ENCODE measurements around the gene RGS6.

The RGS6 gene

DNA sequence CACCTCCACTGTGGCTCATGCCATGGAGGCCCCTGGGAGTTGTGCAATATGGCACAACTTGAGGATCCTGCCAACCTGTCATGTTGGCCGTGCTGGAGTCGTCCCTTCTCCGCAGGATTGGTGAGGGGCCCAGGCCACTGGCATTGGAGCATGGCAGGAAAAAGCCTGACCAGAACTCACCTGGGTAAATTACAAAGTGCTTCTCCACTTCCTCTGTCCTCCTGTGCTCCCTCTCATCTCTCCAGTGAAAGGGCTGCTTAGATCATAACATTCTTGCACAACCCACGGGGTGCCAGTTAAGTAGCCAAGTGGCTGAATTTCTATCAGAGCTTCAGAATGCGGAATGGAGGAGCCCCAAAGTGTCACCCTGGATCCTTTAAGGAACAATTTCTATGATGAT, 580.7 kb downstream of the RGS6 start:
- no peak for DNase-seq

- no peak for DNase-seq
Observed at GRCh38 chr14:72513346-72513745, 581.1 kb downstream of the RGS6 start.

DNA sequence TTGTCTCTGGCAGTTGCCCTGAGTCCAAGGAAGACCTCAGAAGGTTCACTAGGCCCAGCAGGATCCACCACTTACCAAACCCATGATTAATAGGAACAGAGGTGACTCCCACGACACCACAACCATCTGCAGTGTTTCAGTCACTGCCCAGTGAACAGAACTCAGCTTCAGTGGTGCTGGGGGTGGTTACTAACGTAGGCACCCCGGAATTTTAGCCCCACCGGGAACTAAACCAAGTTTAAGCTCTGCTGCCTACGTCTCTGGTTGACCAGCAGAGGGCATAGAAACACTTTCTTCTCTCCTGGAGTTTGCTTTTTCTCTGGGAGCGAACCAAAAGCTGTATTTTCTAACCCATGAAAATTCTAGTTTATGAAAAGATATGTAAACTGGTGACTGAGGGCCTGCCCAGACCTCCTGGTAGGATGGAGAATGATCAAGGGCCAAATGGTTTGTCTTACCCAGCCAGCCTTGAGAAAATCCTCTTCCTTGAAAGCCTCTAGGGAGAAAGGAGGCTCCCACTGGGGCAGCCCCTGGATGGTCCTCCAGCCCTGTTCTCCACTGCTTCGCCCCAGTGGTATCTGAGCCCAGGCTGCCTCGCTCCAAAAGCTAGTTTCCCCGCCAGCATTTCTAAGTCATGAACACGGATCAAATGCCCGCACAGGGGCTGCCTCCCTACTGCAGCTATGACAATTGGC, 581.9 kb downstream of the RGS6 start:
- DNase-seq, result no peak

GRCh38 chr14:72514660-72515025, 582.4 kb downstream of the RGS6 start:
- DNase-seq, result no peak

DNA sequence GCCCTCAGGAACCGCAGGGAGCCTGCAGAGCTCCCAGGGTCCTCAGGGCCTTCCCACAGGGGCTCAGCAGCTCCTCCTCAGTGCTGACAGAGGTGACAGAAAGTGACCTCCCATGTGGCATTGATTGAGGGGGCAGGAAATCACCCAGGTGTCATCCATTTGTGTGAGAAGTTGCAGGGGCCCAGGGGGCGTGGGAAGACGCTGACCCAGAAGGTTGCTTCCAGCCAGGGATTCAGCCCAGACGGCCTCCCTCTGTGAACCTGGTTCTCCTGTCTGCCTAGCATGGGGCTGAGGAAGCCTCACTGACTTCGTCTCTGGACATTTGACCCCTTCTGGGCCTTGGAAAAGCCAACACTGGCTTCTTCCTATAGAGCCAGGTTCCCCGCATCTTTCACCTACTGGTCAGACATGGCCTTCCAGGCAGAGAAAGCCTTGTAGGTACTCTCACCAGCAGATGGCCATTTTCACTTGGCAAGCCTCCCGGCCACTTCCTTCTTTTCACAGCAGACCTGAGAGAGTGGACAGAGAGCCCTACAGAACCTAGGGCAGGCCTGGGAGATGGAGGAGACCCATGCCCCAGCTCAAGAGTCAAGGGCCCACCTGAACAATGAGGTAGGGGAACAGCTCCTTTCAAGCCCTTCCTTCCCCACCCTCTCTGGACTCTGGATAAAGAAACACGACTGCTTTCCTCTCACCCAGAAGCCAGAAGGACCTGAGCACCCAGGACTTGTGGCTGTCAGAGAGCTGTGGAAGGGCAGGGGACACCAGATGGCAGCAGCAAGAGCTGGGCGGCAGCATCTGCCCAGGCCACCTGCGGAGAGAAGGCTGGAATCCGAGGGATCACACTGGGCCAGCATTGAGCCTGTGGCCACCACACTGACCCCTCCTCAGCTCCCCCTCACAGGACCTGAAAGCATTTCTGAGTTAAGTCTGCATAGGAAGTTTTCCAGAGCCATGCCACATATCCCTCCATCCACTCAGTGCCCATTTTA, 583.8 kb downstream of the RGS6 start:
- DNase-seq, result no peak

DNA sequence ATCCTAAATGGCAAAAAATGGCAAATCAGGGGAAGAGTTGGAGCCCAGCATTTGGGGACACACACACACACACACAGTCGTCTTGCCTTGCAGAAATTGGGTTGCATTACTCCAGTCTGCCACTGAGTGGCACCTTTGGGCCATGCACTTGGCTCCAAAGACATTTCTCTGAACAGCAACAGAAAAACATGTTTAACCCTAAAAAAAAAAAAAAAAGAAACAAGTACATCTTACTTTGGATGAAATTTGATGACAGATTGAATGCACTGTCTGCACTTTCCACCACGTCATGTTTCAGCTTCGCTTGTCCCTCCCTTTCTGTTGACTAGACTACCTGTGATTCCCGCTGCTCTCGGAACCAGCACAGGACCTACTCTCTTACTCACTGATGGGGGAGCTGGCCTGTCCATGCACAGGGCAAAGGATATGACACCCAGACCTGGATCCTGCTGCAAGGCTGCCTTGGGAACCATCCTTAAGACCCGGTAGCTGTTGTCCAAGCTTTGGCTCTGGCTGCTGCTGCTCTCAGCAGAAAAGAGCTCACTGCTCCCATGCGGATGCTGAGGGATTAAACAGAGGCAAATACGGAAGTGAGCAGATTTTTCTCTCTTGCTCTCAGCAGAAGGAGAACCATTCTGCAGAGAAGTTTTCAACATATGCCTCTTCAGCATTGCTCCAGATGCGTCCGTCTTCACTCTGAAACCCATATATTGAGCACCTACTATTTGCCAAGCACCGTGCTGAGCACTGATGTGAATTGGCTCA, 584.9 kb downstream of the RGS6 start:
- DNase-seq, result no peak

DNA sequence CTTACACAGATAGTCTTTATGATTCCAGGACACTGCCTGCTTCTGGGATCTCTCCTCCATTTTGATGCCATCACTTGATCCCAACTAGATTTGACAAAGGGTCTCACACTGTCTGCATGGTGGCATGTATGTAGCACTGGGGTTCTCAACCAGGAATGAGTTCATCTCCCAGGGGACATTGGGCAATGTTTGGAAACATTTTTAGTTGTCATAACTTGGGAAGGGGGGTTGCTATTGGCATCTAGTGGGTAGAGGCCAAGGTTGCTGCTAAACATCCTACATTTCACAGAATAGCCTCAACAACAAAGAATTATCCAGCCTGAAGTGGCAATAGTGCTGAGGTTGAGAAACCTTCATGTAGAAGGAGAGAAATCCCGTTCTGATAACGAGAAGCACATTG, 585.5 kb downstream of the RGS6 start:
- DNase-seq, result no peak

GRCh38 chr14:72518809-72519377, 586.7 kb downstream of the RGS6 start:
- no peak for DNase-seq

GRCh38 chr14:72519543-72519942, 587.3 kb downstream of the RGS6 start:
- no peak for DNase-seq

GRCh38 chr14:72521045-72521444, 588.8 kb downstream of the RGS6 start:
- no peak for DNase-seq

DNA sequence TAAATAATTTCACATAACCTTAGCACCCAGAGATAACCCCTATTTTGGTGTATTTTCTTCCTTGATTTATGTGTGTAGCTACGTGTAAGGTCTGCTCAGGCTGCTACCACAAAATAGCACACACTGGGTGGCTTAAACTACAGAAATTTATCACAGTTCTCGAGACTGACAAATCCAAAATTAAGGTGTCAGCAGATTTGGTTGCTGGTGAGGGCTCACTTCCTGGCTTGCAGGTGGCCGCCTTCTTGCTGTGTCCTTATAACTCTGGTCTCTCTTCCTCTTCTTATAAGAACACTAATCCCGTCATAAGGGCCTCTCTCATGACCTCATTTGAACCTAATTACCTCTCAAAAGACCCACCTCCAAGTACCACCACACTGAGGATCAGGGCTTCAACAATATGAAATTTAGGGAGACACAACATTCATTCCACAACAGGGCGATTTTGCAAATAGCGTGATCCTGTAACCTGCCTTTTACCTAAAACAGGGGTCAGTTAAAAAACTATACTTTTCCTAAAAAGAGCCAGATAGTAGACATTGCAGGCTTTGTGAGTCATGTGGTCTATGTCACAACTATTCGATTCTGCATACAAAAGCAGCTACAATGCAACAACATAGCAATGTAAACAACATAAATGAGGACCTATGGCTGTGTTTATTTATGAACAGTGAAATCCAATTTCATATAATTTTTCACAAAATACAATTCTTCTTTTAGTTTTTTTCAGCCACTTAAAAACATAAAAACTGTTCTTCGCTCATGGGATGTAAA, 589.9 kb downstream of the RGS6 start:
- DNase-seq, result no peak

GRCh38 chr14:72522847-72523246, 590.6 kb downstream of the RGS6 start:
- no peak for DNase-seq

GRCh38 chr14:72523424-72524294, 591.4 kb downstream of the RGS6 start:
- no peak for DNase-seq

DNA sequence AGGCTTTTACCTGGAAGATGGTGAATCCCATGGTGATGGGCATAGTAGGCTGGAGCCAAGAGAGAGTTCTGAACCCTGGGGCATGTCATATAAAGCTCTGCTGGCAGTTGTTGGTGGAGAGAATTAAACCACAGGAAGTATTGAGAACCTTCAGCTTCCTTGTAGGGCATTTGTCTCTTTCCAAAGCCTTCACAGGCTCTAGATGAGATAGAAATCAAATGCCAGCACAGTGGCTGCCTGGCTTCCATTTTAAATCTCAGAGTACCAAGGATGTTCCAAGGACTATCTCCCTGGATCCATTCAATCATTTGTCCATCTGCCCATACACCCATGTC, 592.0 kb downstream of the RGS6 start:
- no peak for DNase-seq

DNA sequence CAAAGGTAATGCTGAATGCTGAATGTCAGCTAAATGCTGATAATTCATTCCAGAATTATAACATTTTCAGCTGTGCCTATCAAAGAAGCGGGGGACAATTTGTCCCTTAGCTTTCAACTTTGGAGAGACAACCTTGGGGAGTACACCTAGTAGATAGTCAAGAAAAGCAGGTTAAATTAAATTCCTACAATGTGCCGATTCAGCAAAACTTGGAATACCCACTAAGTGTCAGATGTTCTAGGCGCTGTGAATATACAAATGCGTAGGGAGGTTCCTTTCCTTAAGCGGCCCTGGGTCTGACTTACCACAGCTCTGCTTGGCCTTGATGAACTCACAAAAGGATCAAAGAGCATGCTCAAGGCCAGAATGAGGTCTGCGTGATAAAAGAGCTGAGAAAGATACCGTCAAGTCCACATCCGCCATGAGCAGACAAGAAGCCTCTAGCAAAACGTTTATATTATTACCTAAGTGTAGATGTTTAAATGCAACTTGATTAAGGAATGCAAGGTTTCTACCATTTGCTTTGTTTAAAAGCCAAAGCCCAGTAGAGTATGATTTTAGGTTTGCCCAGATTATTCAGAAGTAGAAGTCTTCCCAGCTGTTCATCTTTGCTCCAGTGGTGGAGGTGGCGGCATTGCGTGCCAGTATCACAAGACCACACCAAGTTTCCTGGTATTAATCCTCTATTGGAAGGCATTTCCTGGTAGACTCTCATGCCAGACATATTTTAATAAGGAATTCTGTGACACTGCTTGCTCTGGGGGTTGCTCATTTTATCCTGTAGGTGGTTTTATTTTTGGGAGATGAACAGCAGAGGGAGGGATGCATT, 593.1 kb downstream of the RGS6 start:
- DNase-seq, result no peak

DNA sequence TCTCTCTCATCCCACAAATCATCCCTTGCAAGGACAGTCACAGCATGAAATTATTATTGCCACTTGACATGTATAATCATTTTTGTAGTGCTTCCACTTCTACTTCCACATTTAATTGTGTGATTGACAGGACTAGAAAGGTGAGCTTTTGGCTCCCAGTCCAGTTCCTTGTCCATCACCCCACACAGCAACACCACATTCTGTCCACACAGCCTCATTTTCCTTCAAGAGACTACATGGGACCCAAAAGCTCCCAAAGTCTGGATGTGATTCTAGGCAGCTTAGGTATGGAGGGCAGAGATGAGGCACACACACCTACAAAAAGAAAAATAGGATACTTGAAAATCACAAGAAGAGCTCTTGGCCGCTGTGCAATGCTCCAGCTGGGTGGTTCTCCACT, 595.4 kb downstream of the RGS6 start:
- no peak for DNase-seq

DNA sequence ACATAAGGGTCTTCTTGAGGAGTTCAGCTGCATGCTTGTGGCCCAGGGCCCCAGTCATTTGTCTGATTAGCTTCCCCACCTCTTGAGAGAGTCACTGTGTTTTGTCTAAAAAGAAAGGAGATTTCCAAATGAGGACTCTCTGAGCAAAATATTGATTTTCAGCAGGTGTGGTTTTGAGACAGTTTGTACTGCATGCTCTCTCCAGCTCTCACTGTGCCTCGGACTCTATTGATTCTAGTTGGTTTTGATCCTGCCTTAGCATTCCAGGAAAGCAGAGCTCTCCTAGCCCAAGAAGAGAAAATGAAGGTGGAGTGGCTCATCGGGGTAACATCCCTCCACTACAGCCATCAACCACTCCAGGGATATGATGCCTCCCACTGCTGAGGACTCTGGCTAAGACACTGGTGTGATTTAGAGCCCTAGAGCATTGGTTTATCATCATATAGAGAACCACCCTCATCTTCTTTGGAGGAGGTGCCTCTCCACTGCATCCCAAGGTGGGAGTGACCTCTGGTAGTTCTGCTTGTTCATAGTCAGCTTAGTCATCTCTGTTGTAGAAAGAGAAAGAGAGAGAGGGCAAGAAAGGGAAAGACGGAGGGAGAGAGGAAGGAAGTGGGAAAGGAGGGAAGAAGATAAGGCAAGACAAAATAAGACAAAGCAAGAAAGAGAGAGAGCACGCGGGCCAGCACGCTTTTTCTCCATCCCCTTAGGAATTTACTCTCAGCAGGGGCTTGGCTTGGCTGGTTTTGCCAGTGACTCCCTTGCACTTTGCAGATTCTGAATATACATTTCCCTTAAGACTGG, 596.0 kb downstream of the RGS6 start:
- DNase-seq, result no peak

DNA sequence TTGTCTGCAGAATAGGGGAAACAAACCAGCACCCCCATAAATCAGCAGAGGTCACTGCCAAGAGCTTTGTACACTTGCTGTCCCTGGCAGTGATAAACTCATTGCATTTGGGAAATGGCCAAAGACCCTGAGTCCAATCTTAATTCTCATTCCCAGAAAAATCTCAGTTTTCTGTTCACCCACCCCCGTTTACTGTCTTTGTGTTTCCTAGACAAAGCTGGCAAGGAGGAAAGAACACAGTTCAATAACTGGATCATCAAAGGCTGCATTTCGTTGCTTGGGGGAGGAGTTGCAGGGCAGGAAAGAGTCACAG, 596.6 kb downstream of the RGS6 start:
- no peak for DNase-seq

DNA sequence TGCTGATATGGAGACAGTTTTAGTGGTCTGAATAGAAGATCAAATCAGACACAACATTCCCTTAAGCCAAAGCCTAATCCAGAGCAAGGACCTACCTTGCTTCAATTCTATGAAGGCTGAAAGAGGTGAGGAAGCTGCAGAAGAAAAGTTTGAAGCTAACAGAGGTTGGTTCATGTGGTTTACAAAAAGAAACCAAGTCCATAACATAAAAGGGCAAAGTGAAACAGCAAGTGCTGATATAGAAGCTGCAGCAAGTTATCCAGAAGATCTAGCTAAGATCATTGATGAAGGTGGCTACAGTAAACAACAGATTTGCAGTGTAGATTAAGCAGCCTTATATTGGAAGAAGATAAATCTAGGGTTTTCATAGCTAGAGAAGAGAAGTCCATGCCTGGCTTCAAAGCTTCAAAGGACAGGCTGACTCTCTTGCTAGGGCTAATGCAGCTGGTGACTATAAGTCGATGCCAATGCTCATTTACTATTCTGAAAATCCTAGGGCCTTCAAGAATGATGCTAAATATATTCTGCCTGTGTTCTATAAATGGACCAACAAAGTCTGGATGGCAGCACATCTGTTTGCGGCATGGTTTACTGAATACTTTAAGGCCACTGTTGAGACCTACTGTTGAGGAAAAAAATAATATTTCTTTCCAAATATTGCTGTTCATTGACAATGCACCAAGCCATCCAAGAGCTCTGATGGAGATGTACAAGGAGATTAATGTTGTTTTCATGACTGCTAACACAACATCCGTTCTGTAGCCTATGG, 600.6 kb downstream of the RGS6 start:
- no peak for DNase-seq
